NCI-H2227 treated with DMSO at 0.1 percent for 48 hours (cell line): ENCODE results near the gene METTL3.

Source experiments
- DNase-seq: peaks from one replicate; lab custom pipeline; 2025; lab: John Stamatoyannopoulos, UW

Gene METTL3

DNA sequence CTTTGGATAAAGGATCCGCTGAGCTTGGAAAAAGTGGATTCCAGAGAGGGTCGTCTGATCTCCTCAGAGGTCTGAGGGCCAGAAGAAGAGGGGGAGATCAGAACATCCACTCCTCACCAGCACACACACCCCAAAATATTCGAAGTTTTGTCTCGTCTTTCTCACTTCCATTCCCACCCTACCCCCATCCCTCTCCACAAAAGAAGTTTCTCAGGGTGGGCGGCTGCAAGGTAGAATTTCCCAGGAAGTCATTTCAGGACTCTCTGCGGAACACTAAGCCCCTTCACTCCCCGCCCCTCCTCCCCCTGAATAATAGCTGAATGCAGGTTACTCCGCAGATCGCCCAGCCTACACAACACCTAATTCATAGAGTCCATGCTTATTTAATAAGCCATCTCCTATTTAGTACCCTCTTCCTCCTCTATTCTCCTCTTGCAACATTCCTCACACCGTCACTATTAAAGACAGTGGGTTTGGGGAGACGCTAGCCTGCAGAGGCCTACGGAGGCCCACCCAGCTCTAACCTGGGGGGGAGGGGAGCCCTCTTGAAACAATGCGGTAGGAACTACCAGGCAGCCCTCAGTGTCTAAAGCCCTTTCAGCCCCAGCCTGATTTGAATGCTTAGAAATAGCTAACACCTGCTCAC is 15.7 kb upstream of the METTL3 start:
- DNase-seq = peak; percentile 72

- peak; percentile 87 for DNase-seq
Measured at GRCh38 chr14:21525962-21526671, 15.0 kb upstream of the METTL3 start, which contains the start of gene SALL2. SALL2 (minus strand) TSS chr14:21526346; CDS start chr14:21526127, 219 bp downstream.

DNA sequence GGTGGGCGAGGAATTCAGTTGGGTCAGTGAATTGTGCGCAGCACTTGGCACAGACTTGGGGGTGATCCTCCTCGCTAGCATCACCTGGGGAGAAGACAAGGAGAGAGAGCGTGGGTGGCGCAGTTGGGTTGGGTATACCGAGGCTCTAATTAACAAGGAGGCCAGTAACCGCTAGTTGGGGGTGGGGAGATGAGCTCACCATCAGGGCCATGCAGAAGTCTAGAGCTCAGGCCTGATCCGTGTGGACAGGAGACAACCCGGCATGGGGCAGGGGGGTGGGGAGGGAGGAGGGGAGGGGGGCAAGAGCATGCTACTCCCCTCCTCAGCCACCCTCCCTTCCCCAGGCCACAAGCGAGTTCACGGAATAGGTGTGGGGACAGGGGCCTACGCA is 14.4 kb upstream of the METTL3 start:
- no peak for DNase-seq

GRCh38 chr14:21524575-21525490 is 13.7 kb upstream of the METTL3 start:
- DNase-seq = no peak

GRCh38 chr14:21523203-21523602 is 12.1 kb upstream of the METTL3 start:
- DNase-seq = no peak

DNA sequence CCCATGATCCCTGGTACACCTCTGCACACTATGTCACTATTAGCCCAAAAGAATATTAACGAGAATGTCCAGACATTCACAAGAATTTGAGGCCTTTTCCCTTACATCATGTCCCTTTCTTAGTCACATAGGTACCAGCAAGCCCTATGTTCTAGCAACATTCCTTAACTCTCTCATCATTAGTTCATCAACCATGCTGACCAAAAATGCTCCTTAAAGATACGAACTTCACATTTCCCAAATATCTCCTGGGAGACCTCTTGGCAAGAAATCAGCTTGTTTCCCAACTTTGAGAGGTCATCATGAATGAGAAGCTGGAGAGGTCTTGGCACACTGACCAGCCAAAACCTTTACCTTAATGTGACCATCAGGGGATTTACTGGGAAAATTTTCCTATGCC is 10.4 kb upstream of the METTL3 start:
- DNase-seq = no peak

DNA sequence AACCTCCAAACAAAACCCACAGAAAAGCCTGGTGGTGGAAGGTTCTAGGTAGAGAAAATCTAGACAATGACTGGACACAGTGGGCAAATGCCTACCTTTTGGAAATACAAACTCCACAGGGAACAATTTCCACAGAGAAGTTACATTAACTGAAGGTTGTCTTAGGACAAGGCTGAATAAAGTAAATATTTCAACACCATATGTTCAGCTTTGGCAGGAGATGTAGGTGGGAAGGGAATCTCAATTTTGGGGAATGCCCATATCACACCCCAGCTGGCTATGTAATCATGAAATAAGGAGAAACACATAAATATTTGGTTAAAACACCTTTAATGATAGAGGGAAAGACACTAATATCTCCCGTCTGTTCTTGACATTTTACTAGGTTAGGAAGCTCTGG is 9.6 kb upstream of the METTL3 start:
- no peak for DNase-seq

- no peak for DNase-seq
Measured at GRCh38 chr14:21518725-21519124, 7.6 kb upstream of the METTL3 start.

GRCh38 chr14:21514341-21514740 is 3.2 kb upstream of the METTL3 start:
- no peak for DNase-seq

- DNase-seq = no peak
Measured at GRCh38 chr14:21509432-21510143, 1.6 kb downstream of the METTL3 start.

GRCh38 chr14:21506557-21506956 is 4.6 kb downstream of the METTL3 start:
- DNase-seq = no peak

- no peak for DNase-seq
Measured at GRCh38 chr14:21505012-21505553, 6.1 kb downstream of the METTL3 start.

- no peak for DNase-seq
Measured at GRCh38 chr14:21503376-21503775, 7.8 kb downstream of the METTL3 start.

DNA sequence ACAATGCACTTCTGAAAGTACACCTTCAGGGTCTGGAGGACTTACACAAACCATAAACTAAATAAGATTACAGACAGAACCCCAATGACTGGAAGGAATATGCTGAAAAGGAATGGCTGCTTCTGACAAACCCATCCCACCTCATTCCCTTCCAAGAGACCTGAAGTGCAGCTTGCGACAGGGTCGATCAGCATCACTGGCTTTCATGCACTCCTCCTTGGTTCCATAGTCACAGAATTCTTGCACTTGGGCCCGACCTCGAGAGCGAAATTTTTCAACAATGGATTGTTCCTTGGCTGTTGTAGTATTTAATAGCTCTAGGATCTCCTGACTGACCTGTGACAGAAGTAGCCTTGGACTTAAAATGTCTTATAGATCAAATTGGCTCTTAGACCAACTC is 9.6 kb downstream of the METTL3 start:
- no peak for DNase-seq

GRCh38 chr14:21498540-21499526 is 12.3 kb downstream of the METTL3 start:
- DNase-seq = peak; percentile 47

DNA sequence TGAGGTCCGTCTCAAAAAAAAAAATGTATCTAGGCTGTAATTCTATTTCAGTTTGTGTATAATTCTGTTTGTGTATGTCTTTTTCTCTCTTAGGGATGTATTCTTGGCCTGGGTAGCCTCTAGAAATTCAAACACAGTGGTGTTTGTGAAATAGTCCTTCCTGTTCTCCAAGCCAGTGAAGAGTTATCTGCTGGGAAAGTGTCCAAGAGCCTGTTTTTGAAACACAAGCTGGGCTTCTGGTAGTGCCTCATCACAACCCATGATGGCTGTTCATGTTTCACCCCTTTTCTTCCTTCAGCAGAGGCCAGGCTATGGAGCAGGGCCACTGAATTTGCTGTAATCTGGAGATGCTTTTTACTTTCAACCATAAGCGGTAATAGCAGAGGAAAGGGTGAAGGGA is 14.7 kb downstream of the METTL3 start:
- no peak for DNase-seq

- no peak for DNase-seq
Measured at GRCh38 chr14:21494902-21495762, 16.0 kb downstream of the METTL3 start.

GRCh38 chr14:21486640-21487087 is 24.5 kb downstream of the METTL3 start:
- no peak for DNase-seq

- peak; percentile 99 for DNase-seq
Measured at GRCh38 chr14:21476925-21477681, 34.0 kb downstream of the METTL3 start, which contains the start of the genes RAB2B and TOX4. RAB2B (minus strand) TSS chr14:21476959; CDS start chr14:21476872, 87 bp downstream. TOX4 (plus strand) TSS chr14:21477195; CDS start chr14:21477279, 84 bp downstream.
